ENCODE measurements around the gene FNBP1L. TPM values are rescaled to one million over a fixed set of nuclear protein-coding genes. Genes with fewer than 3 reads are reported as not detected.

FNBP1L gene
- total and polyA plus RNA-seq, 2 donors (not counting 1 experiment from before 2014, with no cell fraction given) = 0.86 to 5.4 TPM

- intact Hi-C loops (cut with micrococcal nuclease) = no loop called here
- no peak overlapping the region for H3K27ac Mint-ChIP-seq
Observed at GRCh38 chr1:93571623-93572310, 123.8 kb downstream of the FNBP1L start.

More at GRCh38 chr1:93571623-93572310, 123.8 kb downstream of the FNBP1L start:
- Histone ChIP-seq H4K20me1 (ENCODE audit: control insufficient read depth, insufficient read depth, low read length, poor library complexity, severe bottlenecking) (no peaks in the 10 kb centered on the region), H3K79me2 (ENCODE audit: control insufficient read depth, insufficient read depth, low read length) (no peaks in the 10 kb centered on the region), H3K27ac (ENCODE audit: low read length in 2 of 2) (no peak overlapping the region), H3K36me3 (replicated peaks in 1 of 2; ENCODE audit: control extremely low read depth in 1 of 2, control insufficient read depth in 1 of 2, extremely low read depth in 1 of 2, insufficient read depth in 2 of 2, low read length in 1 of 2) (peaks cover 0 to 62% of the 10 kb centered on the region in 2 experiments), H3K9ac (ENCODE audit: low read length) (no peak overlapping the region), H3K4me2 (replicated peaks; ENCODE audit: low read depth, low read length, poor library complexity, severe bottlenecking) (no peak overlapping the region), H3K9me3 (ENCODE audit: control extremely low read depth in 1 of 3, control insufficient read depth in 2 of 3, insufficient read depth in 1 of 3, low read length in 2 of 3) (no peaks in the 10 kb centered on the region), H3K4me3 (ENCODE audit: control extremely low read depth in 1 of 5, extremely low read depth in 1 of 5, insufficient read depth in 1 of 5, low read depth in 2 of 5, low read length in 4 of 5) (no peak overlapping the region), H3K27me3 (replicated peaks in 1 of 4; ENCODE audit: control extremely low read depth in 1 of 4, control insufficient read depth in 3 of 4, insufficient read depth in 4 of 4, low read length in 3 of 4) (no peaks in the 10 kb centered on the region), H3K4me1 (ENCODE audit: control insufficient read depth in 2 of 2, insufficient read depth in 2 of 2, low read length in 2 of 2) (no peaks in the 10 kb centered on the region), H2AFZ (ENCODE audit: insufficient read depth, low read depth, low read length, poor library complexity, severe bottlenecking) (no peak overlapping the region)
- DNase-seq (no peak), ATAC-seq (ENCODE audit: low read depth) (no peak)
- Mint-ChIP-seq H3K4me1 (no peaks in the 10 kb centered on the region), H3K27me3 (no peaks in the 10 kb centered on the region), H3K4me3 (no peak overlapping the region), H3K9me3 (ENCODE audit: insufficient read depth) (no peaks in the 10 kb centered on the region)
- no peak for TF ChIP-seq EZH2 (IDR thresholded peaks at IDR 0.05; ENCODE audit: borderline replicate concordance, insufficient read depth, low read depth, low read length, poor library complexity, severe bottlenecking)
- TF ChIP-seq CTCF (IDR thresholded peaks at IDR 0.05) = no peak
- WGBS (ENCODE audit: insufficient coverage) = 98% methylated on average over 12 of the region's 12 CpGs
- ChIA-PET CTCF (no interaction called here), POLR2A (no interaction called here)
